ENCODE results near the gene ARHGDIB.

GRCh38 chr12:14997998-14998397, 36.6 kb upstream of the ARHGDIB start:
- TF ChIP-seq CTCF (conservative IDR thresholded peaks at IDR 0.05; ENCODE audit: low read depth in 2 of 2), result no peak
- TF ChIP-seq EZH2phosphoT487 (IDR thresholded peaks at IDR 0.05; ENCODE audit: unreplicated experiment), result no peak
- TF ChIP-seq REST (IDR thresholded peaks at IDR 0.05; ENCODE audit: unreplicated experiment), result no peak
- no peak for TF ChIP-seq EZH2 (IDR thresholded peaks at IDR 0.05; ENCODE audit: low read depth, unreplicated experiment)
- TF ChIP-seq CREB1 (CRISPR knock-in tag; IDR thresholded peaks at IDR 0.05; ENCODE audit: low read depth), result no peak
- no peak for TF ChIP-seq POLR2AphosphoS5 (IDR thresholded peaks at IDR 0.05; ENCODE audit: low read depth)
- no peak for TF ChIP-seq NANOG (IDR thresholded peaks at IDR 0.05; ENCODE audit: borderline replicate concordance)
- TF ChIP-seq JUNB (IDR thresholded peaks at IDR 0.05; ENCODE audit: unreplicated experiment), result no peak
- no peak for TF ChIP-seq STAT1 (IDR thresholded peaks at IDR 0.05; ENCODE audit: unreplicated experiment)
- TF ChIP-seq ZNF462 (CRISPR knock-in tag; IDR thresholded peaks at IDR 0.05), result no peak
- no peak for TF ChIP-seq ETS1 (IDR thresholded peaks at IDR 0.05)
- no peak for TF ChIP-seq ZNF114 (CRISPR knock-in tag; IDR thresholded peaks at IDR 0.05)
- no peak for TF ChIP-seq ZNF331 (CRISPR knock-in tag; IDR thresholded peaks at IDR 0.05; ENCODE audit: low read depth)
